Measurements from ENCODE around the gene IGFBP2.

IGFBP2 gene

GRCh38 chr2:216643986-216644659 lies 10.9 kb downstream of the IGFBP2 start:
- DNase-seq (ENCODE audit: low read depth) = no peak
- no peak for TF ChIP-seq CTCF (IDR thresholded peaks at IDR 0.05; ENCODE audit: low read depth, low read length, missing control alignments)
- H3K4me3 ChIP-seq (ENCODE audit: low read depth, low read length) = no peak overlapping the region

- no peak overlapping the region for H3K4me3 ChIP-seq (ENCODE audit: low read depth, low read length)
- no peak for DNase-seq (ENCODE audit: low read depth)
- TF ChIP-seq CTCF (IDR thresholded peaks at IDR 0.05; ENCODE audit: low read depth, low read length, missing control alignments) = no peak
These were observed 11.8 kb downstream of the IGFBP2 start for GRCh38 chr2:216644842-216645635.

GRCh38 chr2:216645636-216645950 lies 12.4 kb downstream of the IGFBP2 start:
- no peak for TF ChIP-seq CTCF (IDR thresholded peaks at IDR 0.05; ENCODE audit: low read depth, low read length, missing control alignments)
- H3K4me3 ChIP-seq (ENCODE audit: low read depth, low read length) = no peak overlapping the region
- DNase-seq (ENCODE audit: low read depth) = no peak

GRCh38 chr2:216646116-216646515 lies 12.9 kb downstream of the IGFBP2 start:
- no peak overlapping the region for H3K4me3 ChIP-seq (ENCODE audit: low read depth, low read length)
- no peak for TF ChIP-seq CTCF (IDR thresholded peaks at IDR 0.05; ENCODE audit: low read depth, low read length, missing control alignments)
- DNase-seq (ENCODE audit: low read depth) = no peak

- no peak for TF ChIP-seq CTCF (IDR thresholded peaks at IDR 0.05; ENCODE audit: low read depth, low read length, missing control alignments)
- no peak overlapping the region for H3K4me3 ChIP-seq (ENCODE audit: low read depth, low read length)
- no peak for DNase-seq (ENCODE audit: low read depth)
These were observed 14.9 kb downstream of the IGFBP2 start for GRCh38 chr2:216648105-216648504.

- DNase-seq (ENCODE audit: low read depth) = no peak
- H3K4me3 ChIP-seq (ENCODE audit: low read depth, low read length) = no peak overlapping the region
- no peak for TF ChIP-seq CTCF (IDR thresholded peaks at IDR 0.05; ENCODE audit: low read depth, low read length, missing control alignments)
These were observed 16.4 kb downstream of the IGFBP2 start for GRCh38 chr2:216649574-216649973.

All from GM12864 (cell line).